ENCODE measurements around the gene SGMS1. TPM values are rescaled to one million over a fixed set of nuclear protein-coding genes. Genes with fewer than 3 reads are reported as not detected.

SGMS1 gene
- 43.7 to 62.1 TPM (median 53.1 TPM) in 5 replicates for total RNA-seq (2022; extraction: Qiagen RNA extraction)

DNA sequence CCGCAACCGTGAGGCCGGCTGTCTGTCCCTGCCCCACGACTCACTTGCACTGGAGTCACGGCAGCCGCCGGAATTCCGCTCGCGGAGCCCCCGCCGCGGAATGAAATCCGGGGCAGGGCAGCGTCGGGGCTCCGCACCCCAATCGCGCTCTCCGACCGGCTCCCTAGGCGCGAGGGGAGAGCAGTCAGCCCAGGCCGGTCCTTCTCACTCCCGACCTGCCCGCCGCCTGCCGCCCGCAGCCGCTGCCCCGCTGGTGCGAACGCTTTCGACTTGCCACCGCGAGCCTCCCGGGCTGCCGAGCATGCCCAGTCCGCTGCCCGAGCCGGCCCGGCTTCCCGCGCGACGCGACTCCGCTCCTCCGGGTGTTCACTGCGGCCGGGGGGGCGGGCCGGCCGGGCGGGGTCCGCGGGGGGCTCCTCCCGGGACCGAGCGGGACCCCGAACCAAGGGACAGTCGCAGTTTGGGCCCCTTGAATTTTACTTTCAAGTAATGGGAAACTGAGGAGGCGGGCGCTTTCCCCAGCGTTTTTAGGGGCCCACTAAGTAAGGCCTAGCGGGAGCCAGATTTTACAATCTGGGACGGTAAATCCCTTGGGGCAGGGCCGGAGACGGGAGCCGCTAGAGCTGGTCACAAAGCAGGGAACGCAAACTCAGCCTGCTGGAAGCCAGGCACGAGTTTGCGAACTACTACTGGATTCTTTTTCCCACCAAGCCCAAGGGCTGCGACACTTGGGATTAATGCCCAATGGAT, at the start of gene SGMS1:
Gene SGMS1, minus strand, starts transcription at position 294 of the 750 bp plus-strand sequence. CDS start 279,842 bp downstream, outside the sequence.

Other genes with a start within 250 kb of the SGMS1 start
- 2.6 to 5.3 TPM (median 4.3 TPM) in 5 replicates for gene ASAH2B, start 116.0 kb upstream of the SGMS1 start, total RNA-seq (2022; extraction: Qiagen RNA extraction)

Data from A549 treated with Hydrocortisone at 1 μM for 4 hours (cell line).